NB4 (cell line): ENCODE data around the gene SCN9A.

Source experiments
- DNase-seq: peaks from one replicate; pipeline ENCODE4 v3.0.0; 2010; ENCODE audit warnings: low read depth
- H3K4me3 ChIP-seq: one replicate; pipeline ENCODE4 v1.5.1; 2011; ENCODE audit warnings: mild to moderate bottlenecking, low read depth, low read length, moderate library complexity
- CTCF ChIP-seq: IDR thresholded peaks from one replicate; pipeline ENCODE4 v1.5.1; 2012; ENCODE audit warnings: low read depth, low read length
- MAX ChIP-seq: IDR thresholded peaks from 2 replicates; pipeline ENCODE4 v1.6.1; 2011; ENCODE audit warnings: low read depth, low read length
- MYC ChIP-seq: IDR thresholded peaks from 2 replicates; pipeline ENCODE4 v1.6.1; 2011; ENCODE audit warnings: low read depth, low read length
- POLR2A ChIP-seq: IDR thresholded peaks from 2 replicates; pipeline ENCODE4 v1.6.1; 2011; ENCODE audit warnings: mild to moderate bottlenecking; ENCODE audit not compliant: insufficient read length; ENCODE audit errors: extremely low read depth

SCN9A gene

GRCh38 chr2:166344286-166345113 lies 31.2 kb downstream of the SCN9A start:
- no peak overlapping the region for H3K4me3 ChIP-seq
- no peak for TF ChIP-seq CTCF
- TF ChIP-seq POLR2A, result no peak
- no peak for TF ChIP-seq MYC
- no peak for TF ChIP-seq MAX
- DNase-seq, result no peak

GRCh38 chr2:166343467-166343866 lies 32.3 kb downstream of the SCN9A start:
- DNase-seq, result no peak
- H3K4me3 ChIP-seq, result no peak overlapping the region
- TF ChIP-seq CTCF (no peak), POLR2A (no peak), MAX (no peak), MYC (no peak)

- no peak overlapping the region for H3K4me3 ChIP-seq
- DNase-seq, result no peak
- TF ChIP-seq MAX (no peak), MYC (no peak), POLR2A (no peak), CTCF (no peak)
Measured at GRCh38 chr2:166341426-166341825, 34.3 kb downstream of the SCN9A start.

GRCh38 chr2:166338831-166339339 lies 36.9 kb downstream of the SCN9A start:
- no peak overlapping the region for H3K4me3 ChIP-seq
- no peak for DNase-seq
- TF ChIP-seq CTCF, result no peak
- TF ChIP-seq POLR2A, result no peak
- no peak for TF ChIP-seq MYC
- TF ChIP-seq MAX, result no peak

- no peak for DNase-seq
Measured at GRCh38 chr2:166337932-166338331, 37.8 kb downstream of the SCN9A start.

More at GRCh38 chr2:166337932-166338331, 37.8 kb downstream of the SCN9A start:
- TF ChIP-seq CTCF, result no peak
- TF ChIP-seq MYC, result no peak
- no peak for TF ChIP-seq POLR2A
- no peak for TF ChIP-seq MAX
- no peak overlapping the region for H3K4me3 ChIP-seq
